Measurements from ENCODE around the gene ADH6.

Gene ADH6

DNA sequence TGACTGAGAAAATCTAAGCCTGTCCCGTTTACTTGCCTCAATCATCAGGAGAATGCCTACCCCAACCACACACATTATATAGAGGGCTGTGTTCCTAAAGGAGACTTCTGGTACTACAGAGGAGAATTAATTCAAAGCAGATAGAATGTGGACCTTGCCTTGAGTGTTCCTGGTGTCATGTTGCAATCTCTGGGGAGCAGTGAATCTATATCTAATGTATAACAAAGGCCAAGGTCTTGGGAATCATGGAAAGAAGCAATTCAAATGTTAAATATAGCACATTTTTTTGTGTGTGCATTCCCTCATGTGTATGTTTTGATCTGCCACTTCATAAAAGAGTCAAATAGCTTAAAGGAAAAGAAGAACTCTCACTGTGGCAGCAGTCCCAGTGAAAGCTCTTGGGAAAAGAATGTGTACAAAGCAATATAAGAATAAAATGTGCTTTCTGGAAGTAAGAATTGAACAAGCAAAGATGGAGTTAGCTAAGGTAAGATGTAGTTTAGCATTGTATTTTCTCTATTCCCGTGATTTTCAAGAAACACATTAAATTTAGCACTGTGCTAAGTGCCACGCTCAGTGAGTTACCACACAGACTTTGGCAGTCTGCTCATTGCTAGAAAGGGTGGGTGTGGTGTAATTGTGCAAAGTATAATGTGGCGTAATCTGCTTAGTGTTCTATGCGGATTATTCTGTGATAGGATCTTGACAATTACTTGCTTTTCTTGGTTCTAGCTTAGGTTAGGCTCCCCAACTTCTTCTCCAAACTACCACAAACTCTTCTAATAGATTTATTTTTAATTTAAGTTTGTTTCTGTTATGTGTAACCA, 13.7 kb downstream of the ADH6 start:
- Histone ChIP-seq H3K27ac (no peak overlapping the region), H3K4me1 (ENCODE audit: control insufficient read depth in 1 of 2, insufficient read depth in 1 of 2, low read depth in 1 of 2, low read length in 1 of 2) (no peaks in the 10 kb centered on the region), H3K36me3 (no peaks in the 10 kb centered on the region), H3K9me3 (no peaks in the 10 kb centered on the region), H3K4me3 (ENCODE audit: low read depth in 1 of 2, low read length in 1 of 2) (no peak overlapping the region), H3K27me3 (no peaks in the 10 kb centered on the region)
- TF ChIP-seq, protein P1, sequence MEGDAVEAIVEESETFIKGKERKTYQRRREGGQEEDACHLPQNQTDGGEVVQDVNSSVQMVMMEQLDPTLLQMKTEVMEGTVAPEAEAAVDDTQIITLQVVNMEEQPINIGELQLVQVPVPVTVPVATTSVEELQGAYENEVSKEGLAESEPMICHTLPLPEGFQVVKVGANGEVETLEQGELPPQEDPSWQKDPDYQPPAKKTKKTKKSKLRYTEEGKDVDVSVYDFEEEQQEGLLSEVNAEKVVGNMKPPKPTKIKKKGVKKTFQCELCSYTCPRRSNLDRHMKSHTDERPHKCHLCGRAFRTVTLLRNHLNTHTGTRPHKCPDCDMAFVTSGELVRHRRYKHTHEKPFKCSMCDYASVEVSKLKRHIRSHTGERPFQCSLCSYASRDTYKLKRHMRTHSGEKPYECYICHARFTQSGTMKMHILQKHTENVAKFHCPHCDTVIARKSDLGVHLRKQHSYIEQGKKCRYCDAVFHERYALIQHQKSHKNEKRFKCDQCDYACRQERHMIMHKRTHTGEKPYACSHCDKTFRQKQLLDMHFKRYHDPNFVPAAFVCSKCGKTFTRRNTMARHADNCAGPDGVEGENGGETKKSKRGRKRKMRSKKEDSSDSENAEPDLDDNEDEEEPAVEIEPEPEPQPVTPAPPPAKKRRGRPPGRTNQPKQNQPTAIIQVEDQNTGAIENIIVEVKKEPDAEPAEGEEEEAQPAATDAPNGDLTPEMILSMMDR (IDR thresholded peaks at IDR 0.05) = no peak

DNA sequence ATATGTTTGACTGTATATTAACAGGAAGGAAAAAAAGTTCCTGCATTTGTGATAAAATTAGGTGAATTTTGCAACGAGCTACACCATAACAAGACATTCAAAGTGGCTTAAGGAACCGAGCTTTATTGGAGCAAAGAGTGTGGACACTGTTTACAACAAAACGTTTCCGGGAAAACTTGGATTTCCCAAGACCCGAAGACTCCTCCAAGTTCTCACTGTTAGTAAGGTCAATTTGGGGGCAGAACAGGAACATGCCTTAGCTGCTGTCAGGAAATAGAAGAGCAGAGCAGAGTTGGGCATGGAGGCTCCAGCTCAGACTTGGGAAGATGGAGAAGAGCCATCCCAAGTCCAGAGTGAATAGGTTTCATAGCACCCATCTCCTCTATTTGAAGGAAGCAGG, 16.5 kb downstream of the ADH6 start:
- Histone ChIP-seq H3K27ac (no peak overlapping the region), H3K36me3 (no peaks in the 10 kb centered on the region), H3K4me3 (ENCODE audit: low read depth in 1 of 2, low read length in 1 of 2) (no peak overlapping the region), H3K27me3 (no peaks in the 10 kb centered on the region), H3K4me1 (ENCODE audit: control insufficient read depth in 1 of 2, insufficient read depth in 1 of 2, low read depth in 1 of 2, low read length in 1 of 2) (no peaks in the 10 kb centered on the region), H3K9me3 (no peaks in the 10 kb centered on the region)
- TF ChIP-seq, protein P1 (IDR thresholded peaks at IDR 0.05) = no peak

DNA sequence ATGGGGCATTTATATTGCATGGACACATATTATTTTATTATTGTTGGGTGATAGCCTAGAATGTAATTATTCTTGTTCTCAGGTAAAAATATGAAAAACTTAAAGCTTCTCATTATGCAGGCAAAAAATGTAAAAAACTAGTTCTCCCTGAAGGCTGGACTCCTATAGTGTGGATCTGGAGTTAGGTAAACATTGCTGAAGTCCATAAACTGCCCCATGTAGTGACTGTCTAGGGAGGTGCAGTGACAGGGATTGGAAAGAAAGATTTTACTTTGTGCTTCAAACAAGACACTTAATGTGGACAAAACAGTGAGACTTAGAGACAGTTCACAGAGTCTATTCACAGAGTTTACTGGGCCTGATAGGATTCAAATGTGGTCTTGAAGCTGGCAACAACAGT, 17.0 kb downstream of the ADH6 start:
- H3K4me1 ChIP-seq (ENCODE audit: control insufficient read depth in 1 of 2, insufficient read depth in 1 of 2, low read depth in 1 of 2, low read length in 1 of 2) = no peaks in the 10 kb centered on the region
- H3K27me3 ChIP-seq = no peaks in the 10 kb centered on the region
- H3K9me3 ChIP-seq = no peaks in the 10 kb centered on the region
- H3K4me3 ChIP-seq (ENCODE audit: low read depth in 1 of 2, low read length in 1 of 2) = no peak overlapping the region
- no peak overlapping the region for H3K27ac ChIP-seq
- TF ChIP-seq, protein P1 (IDR thresholded peaks at IDR 0.05) = no peak
- no peaks in the 10 kb centered on the region for H3K36me3 ChIP-seq

DNA sequence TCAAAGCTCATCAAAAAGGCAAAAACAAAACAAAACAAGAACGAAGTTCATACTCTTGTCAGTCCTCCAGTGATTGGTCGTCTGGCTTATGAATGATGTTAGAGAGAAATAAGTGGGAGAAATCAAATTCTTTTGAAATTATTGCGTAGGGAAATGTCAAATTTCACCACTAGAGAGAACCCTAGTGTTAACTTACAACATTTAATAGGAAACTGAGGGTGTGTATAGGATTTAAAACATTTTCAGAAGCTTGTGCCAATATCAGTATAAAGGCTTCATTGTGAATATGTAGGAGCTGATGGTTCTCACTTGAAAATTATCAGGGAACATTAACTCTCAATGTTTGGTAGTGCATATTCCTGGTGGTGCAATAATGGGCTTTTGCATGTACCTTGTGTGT, 17.4 kb downstream of the ADH6 start:
- no peak overlapping the region for H3K27ac ChIP-seq
- H3K27me3 ChIP-seq = no peaks in the 10 kb centered on the region
- no peaks in the 10 kb centered on the region for H3K4me1 ChIP-seq (ENCODE audit: control insufficient read depth in 1 of 2, insufficient read depth in 1 of 2, low read depth in 1 of 2, low read length in 1 of 2)
- no peaks in the 10 kb centered on the region for H3K36me3 ChIP-seq
- no peak overlapping the region for H3K4me3 ChIP-seq (ENCODE audit: low read depth in 1 of 2, low read length in 1 of 2)
- no peaks in the 10 kb centered on the region for H3K9me3 ChIP-seq
- TF ChIP-seq, protein P1 (IDR thresholded peaks at IDR 0.05) = no peak

DNA sequence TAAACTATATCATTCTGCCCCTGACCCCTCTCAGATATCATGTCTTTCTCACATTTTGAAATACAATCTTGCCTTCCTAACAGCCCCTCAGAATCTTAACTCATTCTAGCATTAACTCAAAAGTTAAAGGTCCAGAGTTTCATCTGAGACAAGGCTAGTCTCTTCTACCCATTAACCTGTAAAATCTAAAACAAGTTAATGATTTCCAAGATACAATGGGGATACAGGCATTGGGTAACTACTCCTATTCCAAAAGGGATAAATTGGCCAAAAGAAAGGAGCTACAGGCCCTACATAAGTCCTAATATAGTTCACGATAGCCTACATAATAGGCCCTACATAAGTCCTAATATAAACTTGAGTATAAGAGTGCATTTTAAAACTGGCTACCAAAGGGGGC, 18.9 kb downstream of the ADH6 start:
- no peaks in the 10 kb centered on the region for H3K27me3 ChIP-seq
- no peaks in the 10 kb centered on the region for H3K4me1 ChIP-seq (ENCODE audit: control insufficient read depth in 1 of 2, insufficient read depth in 1 of 2, low read depth in 1 of 2, low read length in 1 of 2)
- no peak overlapping the region for H3K27ac ChIP-seq
- H3K36me3 ChIP-seq = no peaks in the 10 kb centered on the region
- no peak overlapping the region for H3K4me3 ChIP-seq (ENCODE audit: low read depth in 1 of 2, low read length in 1 of 2)
- H3K9me3 ChIP-seq = no peaks in the 10 kb centered on the region
- TF ChIP-seq, protein P1 (IDR thresholded peaks at IDR 0.05) = no peak
